ENCODE data around the gene PTMS.

DNA sequence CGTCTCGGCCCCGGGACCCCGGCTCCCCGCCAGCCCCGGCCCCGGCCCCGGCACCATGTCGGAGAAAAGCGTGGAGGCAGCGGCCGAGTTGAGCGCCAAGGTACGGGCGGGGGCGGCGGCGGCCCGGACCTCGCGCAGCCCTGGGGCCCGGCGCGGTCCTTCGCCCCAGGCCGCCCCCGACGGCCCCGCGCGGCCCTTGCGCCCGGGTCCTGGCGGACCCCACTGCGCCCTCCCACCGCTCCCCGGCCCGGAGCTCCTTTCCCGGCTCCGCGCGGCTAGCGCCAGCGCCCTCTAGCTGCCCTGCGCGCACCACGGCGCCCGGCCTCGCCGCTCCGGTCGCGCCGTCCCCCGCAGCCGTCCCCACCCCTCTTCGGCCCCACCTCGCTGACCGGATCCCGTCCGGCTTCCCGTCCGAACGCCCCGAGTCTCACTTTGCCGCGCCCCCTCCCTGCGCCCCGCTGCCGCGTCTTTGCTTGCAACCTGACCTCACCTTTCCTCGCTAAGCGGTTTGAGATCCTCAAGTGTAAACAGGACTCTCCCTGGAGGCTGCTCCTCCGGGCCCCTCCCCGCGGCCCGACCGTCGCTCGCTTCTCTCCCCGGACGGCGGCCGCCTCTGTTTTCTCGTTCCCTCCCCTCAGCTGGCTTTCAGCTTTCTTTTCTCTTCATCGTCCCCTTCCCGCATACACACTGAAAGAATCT is 637 bp downstream of the PTMS start:
- peak; percentile 66 for TF ChIP-seq CTCF (CRISPR knock-in tag; IDR thresholded peaks at IDR 0.05)
- no peak for TF ChIP-seq POGK (CRISPR knock-in tag; conservative IDR thresholded peaks at IDR 0.05)
- TF ChIP-seq ZFX (CRISPR knock-in tag; IDR thresholded peaks at IDR 0.05; ENCODE audit: low read depth) = peak; percentile 61
- TF ChIP-seq ZNF121 (CRISPR knock-in tag; IDR thresholded peaks at IDR 0.05) = no peak
- TF ChIP-seq ZNF784 (CRISPR knock-in tag; IDR thresholded peaks at IDR 0.05; ENCODE audit: borderline replicate concordance) = no peak; the same call in 1 of the 2 replicates
- TF ChIP-seq POLR2A (IDR thresholded peaks at IDR 0.05; ENCODE audit: insufficient read depth in 1 of 2, low read depth in 2 of 2, low read length in 2 of 2) = no peak; a peak in 1 of 4 replicates
- TF ChIP-seq ZNF580 (CRISPR knock-in tag; IDR thresholded peaks at IDR 0.05; ENCODE audit: borderline replicate concordance, low read depth) = no peak
- TF ChIP-seq NR2F1 (CRISPR knock-in tag; IDR thresholded peaks at IDR 0.05) = no peak

Data from HepG2 (cell line).